Liver (tissue), 9 donors: ENCODE measurements around the gene ADAM29. TPM values are rescaled to one million over a fixed set of nuclear protein-coding genes. Genes with fewer than 3 reads are reported as not detected.

ENCODE experiments used
- DNase-seq: peaks from one replicate; pipeline ENCODE4 v3.0.0-alpha.2; 2017; ENCODE audit warnings: low spot score
- H3K27ac ChIP-seq, 2 donors: one replicate each; pipeline ENCODE4 v1.7.0; 2013; ENCODE audit warnings: inconsistent platforms in 2 of 2, low read length in 2 of 2, control low read depth in 1 of 2, low read depth in 1 of 2, mild to moderate bottlenecking in 1 of 2
- H3K27me3 ChIP-seq, 4 donors: one replicate each; pipeline versions ENCODE4 v1.6.1 to v1.7.0; 2013; ENCODE audit warnings: low read length in 3 of 4, inconsistent platforms in 1 of 4, mild to moderate bottlenecking in 1 of 4, moderate library complexity in 1 of 4; ENCODE audit not compliant: control insufficient read depth in 4 of 4, insufficient read depth in 4 of 4
- H3K36me3 ChIP-seq, 4 donors: one replicate each; pipeline versions ENCODE4 v1.6.1 to v1.7.0; 2013; ENCODE audit warnings: low read length in 3 of 4, mild to moderate bottlenecking in 3 of 4, low read depth in 1 of 4, moderate library complexity in 1 of 4; ENCODE audit not compliant: control insufficient read depth in 4 of 4, insufficient read depth in 3 of 4
- H3K4me1 ChIP-seq, 4 donors: one replicate each; pipeline versions ENCODE4 v1.6.1 to v1.7.0; 2013; ENCODE audit warnings: low read length in 3 of 4, mild to moderate bottlenecking in 3 of 4, moderate library complexity in 1 of 4; ENCODE audit not compliant: control insufficient read depth in 4 of 4, insufficient read depth in 4 of 4
- H3K4me3 ChIP-seq, 3 donors: one replicate each; pipeline versions ENCODE4 v1.6.1 to v1.7.0; 2013; ENCODE audit warnings: low read length in 3 of 3, control low read depth in 1 of 3, low read depth in 1 of 3, mild to moderate bottlenecking in 1 of 3
- H3K9ac ChIP-seq, 2 donors: one replicate each; pipeline ENCODE4 v1.7.0; 2013; ENCODE audit warnings: low read length in 2 of 2, mild to moderate bottlenecking in 2 of 2, moderate library complexity in 2 of 2, control low read depth in 1 of 2, low read depth in 1 of 2
- H3K9me3 ChIP-seq, 4 donors: one replicate each; pipeline versions ENCODE4 v1.6.1 to v1.7.0; 2013; ENCODE audit warnings: low read length in 3 of 4; ENCODE audit not compliant: control insufficient read depth in 4 of 4
- EGR1 ChIP-seq, 2 donors: IDR thresholded peaks; 2 replicates each; pipeline ENCODE4 v1.6.1; 2016 to 2018; ENCODE audit warnings: antibody characterized with exemption in 2 of 2, low read depth in 2 of 2
- FOXA1 ChIP-seq: IDR thresholded peaks from 2 replicates; pipeline ENCODE4 v1.6.1; 2016; ENCODE audit warnings: antibody characterized with exemption
- FOXA2 ChIP-seq: IDR thresholded peaks from 2 replicates; pipeline ENCODE4 v1.6.1; 2016; ENCODE audit warnings: antibody characterized with exemption
- GABPA ChIP-seq, 2 donors: IDR thresholded peaks in 1 of 2; conservative IDR thresholded peaks in 1 of 2; 2 replicates each; pipeline ENCODE4 v1.6.1; 2016; ENCODE audit warnings: antibody characterized with exemption in 2 of 2, mild to moderate bottlenecking in 1 of 2, moderate library complexity in 1 of 2
- HNF4A ChIP-seq, 2 donors: conservative IDR thresholded peaks; 2 replicates each; pipeline ENCODE4 v1.6.1; 2016; ENCODE audit warnings: antibody characterized with exemption in 2 of 2, mild to moderate bottlenecking in 2 of 2
- HNF4G ChIP-seq: IDR thresholded peaks from 2 replicates; pipeline ENCODE4 v1.6.1; 2016; ENCODE audit warnings: antibody characterized with exemption
- NR2F2 ChIP-seq: IDR thresholded peaks from 2 replicates; pipeline ENCODE4 v1.6.1; 2016; ENCODE audit warnings: antibody characterized with exemption
- RXRA ChIP-seq, 2 donors: IDR thresholded peaks; 2 replicates each; pipeline ENCODE4 v1.6.1; 2017 to 2018; ENCODE audit warnings: antibody characterized with exemption in 2 of 2, mild to moderate bottlenecking in 1 of 2
- SP1 ChIP-seq: IDR thresholded peaks from 2 replicates; pipeline ENCODE4 v1.6.1; 2018; ENCODE audit warnings: antibody characterized with exemption, mild to moderate bottlenecking
- TAF1 ChIP-seq: conservative IDR thresholded peaks from 2 replicates; pipeline ENCODE4 v1.6.1; 2016; ENCODE audit warnings: antibody characterized with exemption, mild to moderate bottlenecking
- YY1 ChIP-seq: IDR thresholded peaks from 2 replicates; pipeline ENCODE4 v1.6.1; 2016; ENCODE audit warnings: antibody characterized with exemption, mild to moderate bottlenecking
- WGBS: extraction: QIAGEN DNeasy Blood & Tissue Kit; methylation state at CpG from one replicate; pipeline ENCODE4 v1.1.7; 2013; 5-methylcytosine and 5-hydroxymethylcytosine counted together
- polyA plus RNA-seq, 2 donors: library from polyadenylated mRNA; stranded (reverse) in 1 of 2; unstranded in 1 of 2; fragments of 200-250 nt in 1 of 2; fragments of >200 nt in 1 of 2; fragmentation: Nextera tagmentation in 1 of 2; extraction: Ambion mirVana in 1 of 2; gene quantifications; one replicate each; pipeline versions ENCODE4 v1.2.1 to v1.2.3, GENCODE V29; 2013 to 2015
- total RNA-seq, 2 donors: library from RNA; depleted of rRNA; stranded (reverse); fragments of >200 nt; gene quantifications; one replicate each; pipeline ENCODE4 v1.2.3, GENCODE V29; 2014
- TF ChIP-seq, protein P1 (sequence below): IDR thresholded peaks from 2 replicates; pipeline ENCODE4 v1.6.1; 2016; ENCODE audit warnings: antibody characterized with exemption
- TF ChIP-seq, protein P2 (sequence below): fragments of 150-350 bp; IDR thresholded peaks from 2 replicates; pipeline ENCODE4 v1.5.1; 2017; ENCODE audit warnings: improper control_type of control experiment, low read depth, low read length; ENCODE audit not compliant: missing input control
- TF ChIP-seq, protein P3 (sequence below): IDR thresholded peaks from 2 replicates; pipeline ENCODE4 v1.6.1; 2016; ENCODE audit warnings: antibody characterized with exemption, mild to moderate bottlenecking
- TF ChIP-seq, protein P4 (sequence below): IDR thresholded peaks from 2 replicates; pipeline ENCODE4 v1.6.1; 2016; ENCODE audit warnings: antibody characterized with exemption
- TF ChIP-seq, protein P5 (sequence below): IDR thresholded peaks from 2 replicates; pipeline ENCODE4 v1.6.1; 2016; ENCODE audit warnings: antibody characterized with exemption
- donor health status: healthy.
- donor health status: healthy.
- donor health status: healthy.
- donor health status: healthy.
- donor health status: healthy.

ADAM29 gene
- total and polyA plus RNA-seq, 4 donors, result not detected

DNA sequence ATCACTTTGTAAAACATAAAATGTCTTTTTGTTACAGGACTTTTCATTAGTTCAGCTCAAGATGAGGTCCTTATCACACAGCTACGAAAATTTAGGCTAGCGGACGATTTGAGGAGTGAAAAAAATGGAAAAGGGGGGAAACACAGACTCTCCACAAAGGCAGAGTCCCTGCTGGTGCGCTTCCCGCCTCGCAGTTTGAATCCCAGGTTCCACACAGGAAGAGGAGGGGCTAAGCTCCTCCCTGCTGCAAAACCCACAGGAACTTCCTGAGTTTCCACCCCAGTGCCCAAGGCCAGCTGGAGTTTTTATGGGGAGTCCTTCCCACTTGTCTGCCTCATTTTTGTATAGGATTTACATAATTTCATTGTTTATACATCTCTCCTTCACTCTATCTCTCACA, 11.2 kb downstream of the ADAM29 start:
- no peaks in the 10 kb centered on the region for H3K4me1 ChIP-seq
- WGBS, result 82% methylated on average over 6 of the region's 6 CpGs
- no peaks in the 10 kb centered on the region for H3K36me3 ChIP-seq
- no peaks in the 10 kb centered on the region for H3K27me3 ChIP-seq
- no peak overlapping the region for H3K4me3 ChIP-seq
- no peak for DNase-seq
- peaks cover 0 to 2% (median 0%) of the 10 kb centered on the region in 4 donors for H3K9me3 ChIP-seq
- H3K27ac ChIP-seq, result no peak overlapping the region
- no peak overlapping the region for H3K9ac ChIP-seq
- TF ChIP-seq, protein P1, sequence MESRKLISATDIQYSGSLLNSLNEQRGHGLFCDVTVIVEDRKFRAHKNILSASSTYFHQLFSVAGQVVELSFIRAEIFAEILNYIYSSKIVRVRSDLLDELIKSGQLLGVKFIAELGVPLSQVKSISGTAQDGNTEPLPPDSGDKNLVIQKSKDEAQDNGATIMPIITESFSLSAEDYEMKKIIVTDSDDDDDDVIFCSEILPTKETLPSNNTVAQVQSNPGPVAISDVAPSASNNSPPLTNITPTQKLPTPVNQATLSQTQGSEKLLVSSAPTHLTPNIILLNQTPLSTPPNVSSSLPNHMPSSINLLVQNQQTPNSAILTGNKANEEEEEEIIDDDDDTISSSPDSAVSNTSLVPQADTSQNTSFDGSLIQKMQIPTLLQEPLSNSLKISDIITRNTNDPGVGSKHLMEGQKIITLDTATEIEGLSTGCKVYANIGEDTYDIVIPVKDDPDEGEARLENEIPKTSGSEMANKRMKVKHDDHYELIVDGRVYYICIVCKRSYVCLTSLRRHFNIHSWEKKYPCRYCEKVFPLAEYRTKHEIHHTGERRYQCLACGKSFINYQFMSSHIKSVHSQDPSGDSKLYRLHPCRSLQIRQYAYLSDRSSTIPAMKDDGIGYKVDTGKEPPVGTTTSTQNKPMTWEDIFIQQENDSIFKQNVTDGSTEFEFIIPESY, result no peak

DNA sequence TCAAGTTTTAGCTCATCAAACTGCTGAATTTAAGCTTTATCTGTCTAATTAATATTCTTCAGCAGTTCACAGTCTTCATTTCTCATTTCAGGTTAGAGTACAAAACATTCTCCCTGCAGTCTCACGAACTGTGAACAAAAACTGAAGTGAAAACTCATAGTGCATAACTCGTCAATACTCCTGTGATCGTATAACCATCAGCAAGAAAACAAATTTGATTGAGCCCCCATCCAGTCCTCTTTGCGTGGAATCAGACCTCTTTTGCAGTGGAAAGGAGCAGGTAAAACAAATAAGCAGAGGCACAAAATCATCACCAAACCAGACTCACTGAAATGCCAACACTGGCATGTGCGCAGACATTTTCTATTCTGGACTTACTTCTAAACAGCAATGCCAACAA, 12.7 kb downstream of the ADAM29 start:
- 73% methylated on average over 5 of the region's 5 CpGs for WGBS
- Histone ChIP-seq H3K9ac (no peak overlapping the region), H3K27ac (no peak overlapping the region), H3K36me3 (no peaks in the 10 kb centered on the region), H3K4me3 (no peak overlapping the region), H3K4me1 (no peaks in the 10 kb centered on the region), H3K27me3 (no peaks in the 10 kb centered on the region), H3K9me3 (peaks cover 0 to 2% (median 0%) of the 10 kb centered on the region in 4 donors)
- DNase-seq, result no peak
- TF ChIP-seq YY1, result no peak
- TF ChIP-seq NR2F2, result no peak
- TF ChIP-seq FOXA1, result no peak
- no peak for TF ChIP-seq RXRA (IDR thresholded peaks at IDR 0.05)
- TF ChIP-seq, protein P1, result no peak
- TF ChIP-seq EGR1 (IDR thresholded peaks at IDR 0.05; ENCODE audit: low read depth in 2 of 2), result no peak
- no peak for TF ChIP-seq HNF4A (conservative IDR thresholded peaks at IDR 0.05)
- TF ChIP-seq GABPA (IDR thresholded peaks at IDR 0.05 in 1 of 2, conservative IDR thresholded peaks at IDR 0.05 in 1 of 2), result no peak
- TF ChIP-seq SP1, result no peak

DNA sequence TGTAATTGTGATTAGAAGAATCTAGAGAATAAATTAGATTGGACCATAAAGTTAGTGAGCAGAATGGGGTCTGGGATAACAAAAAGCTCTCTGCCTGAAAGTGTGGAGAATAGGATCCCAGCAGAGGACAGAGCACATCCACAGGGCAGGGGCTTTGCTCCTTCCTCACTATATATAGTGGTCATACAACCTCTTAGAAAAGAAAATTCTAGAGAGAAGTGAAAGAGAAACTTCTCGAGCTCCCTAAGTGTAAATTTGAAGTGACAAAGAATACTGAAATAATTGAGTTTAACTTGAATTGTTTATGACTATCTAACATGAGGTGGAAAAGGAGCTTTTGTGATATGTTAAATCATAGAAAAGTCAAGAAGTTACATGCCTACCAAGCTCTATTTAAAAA, 14.9 kb downstream of the ADAM29 start:
- Histone ChIP-seq H3K9ac (no peak overlapping the region), H3K36me3 (no peaks in the 10 kb centered on the region), H3K27ac (no peak overlapping the region), H3K27me3 (no peaks in the 10 kb centered on the region), H3K4me1 (no peaks in the 10 kb centered on the region), H3K9me3 (peaks cover 0 to 2% (median 0%) of the 10 kb centered on the region in 4 donors), H3K4me3 (no peak overlapping the region)
- TF ChIP-seq TAF1, result no peak
- TF ChIP-seq, protein P2, sequence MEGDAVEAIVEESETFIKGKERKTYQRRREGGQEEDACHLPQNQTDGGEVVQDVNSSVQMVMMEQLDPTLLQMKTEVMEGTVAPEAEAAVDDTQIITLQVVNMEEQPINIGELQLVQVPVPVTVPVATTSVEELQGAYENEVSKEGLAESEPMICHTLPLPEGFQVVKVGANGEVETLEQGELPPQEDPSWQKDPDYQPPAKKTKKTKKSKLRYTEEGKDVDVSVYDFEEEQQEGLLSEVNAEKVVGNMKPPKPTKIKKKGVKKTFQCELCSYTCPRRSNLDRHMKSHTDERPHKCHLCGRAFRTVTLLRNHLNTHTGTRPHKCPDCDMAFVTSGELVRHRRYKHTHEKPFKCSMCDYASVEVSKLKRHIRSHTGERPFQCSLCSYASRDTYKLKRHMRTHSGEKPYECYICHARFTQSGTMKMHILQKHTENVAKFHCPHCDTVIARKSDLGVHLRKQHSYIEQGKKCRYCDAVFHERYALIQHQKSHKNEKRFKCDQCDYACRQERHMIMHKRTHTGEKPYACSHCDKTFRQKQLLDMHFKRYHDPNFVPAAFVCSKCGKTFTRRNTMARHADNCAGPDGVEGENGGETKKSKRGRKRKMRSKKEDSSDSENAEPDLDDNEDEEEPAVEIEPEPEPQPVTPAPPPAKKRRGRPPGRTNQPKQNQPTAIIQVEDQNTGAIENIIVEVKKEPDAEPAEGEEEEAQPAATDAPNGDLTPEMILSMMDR, result no peak
- no peak for TF ChIP-seq GABPA (IDR thresholded peaks at IDR 0.05 in 1 of 2, conservative IDR thresholded peaks at IDR 0.05 in 1 of 2)
- TF ChIP-seq, protein P3, sequence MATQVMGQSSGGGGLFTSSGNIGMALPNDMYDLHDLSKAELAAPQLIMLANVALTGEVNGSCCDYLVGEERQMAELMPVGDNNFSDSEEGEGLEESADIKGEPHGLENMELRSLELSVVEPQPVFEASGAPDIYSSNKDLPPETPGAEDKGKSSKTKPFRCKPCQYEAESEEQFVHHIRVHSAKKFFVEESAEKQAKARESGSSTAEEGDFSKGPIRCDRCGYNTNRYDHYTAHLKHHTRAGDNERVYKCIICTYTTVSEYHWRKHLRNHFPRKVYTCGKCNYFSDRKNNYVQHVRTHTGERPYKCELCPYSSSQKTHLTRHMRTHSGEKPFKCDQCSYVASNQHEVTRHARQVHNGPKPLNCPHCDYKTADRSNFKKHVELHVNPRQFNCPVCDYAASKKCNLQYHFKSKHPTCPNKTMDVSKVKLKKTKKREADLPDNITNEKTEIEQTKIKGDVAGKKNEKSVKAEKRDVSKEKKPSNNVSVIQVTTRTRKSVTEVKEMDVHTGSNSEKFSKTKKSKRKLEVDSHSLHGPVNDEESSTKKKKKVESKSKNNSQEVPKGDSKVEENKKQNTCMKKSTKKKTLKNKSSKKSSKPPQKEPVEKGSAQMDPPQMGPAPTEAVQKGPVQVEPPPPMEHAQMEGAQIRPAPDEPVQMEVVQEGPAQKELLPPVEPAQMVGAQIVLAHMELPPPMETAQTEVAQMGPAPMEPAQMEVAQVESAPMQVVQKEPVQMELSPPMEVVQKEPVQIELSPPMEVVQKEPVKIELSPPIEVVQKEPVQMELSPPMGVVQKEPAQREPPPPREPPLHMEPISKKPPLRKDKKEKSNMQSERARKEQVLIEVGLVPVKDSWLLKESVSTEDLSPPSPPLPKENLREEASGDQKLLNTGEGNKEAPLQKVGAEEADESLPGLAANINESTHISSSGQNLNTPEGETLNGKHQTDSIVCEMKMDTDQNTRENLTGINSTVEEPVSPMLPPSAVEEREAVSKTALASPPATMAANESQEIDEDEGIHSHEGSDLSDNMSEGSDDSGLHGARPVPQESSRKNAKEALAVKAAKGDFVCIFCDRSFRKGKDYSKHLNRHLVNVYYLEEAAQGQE, result no peak
- no peak for TF ChIP-seq RXRA (IDR thresholded peaks at IDR 0.05)
- TF ChIP-seq, protein P1, result no peak
- TF ChIP-seq, protein P4, sequence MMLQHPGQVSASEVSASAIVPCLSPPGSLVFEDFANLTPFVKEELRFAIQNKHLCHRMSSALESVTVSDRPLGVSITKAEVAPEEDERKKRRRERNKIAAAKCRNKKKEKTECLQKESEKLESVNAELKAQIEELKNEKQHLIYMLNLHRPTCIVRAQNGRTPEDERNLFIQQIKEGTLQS, result no peak
- TF ChIP-seq, protein P5, sequence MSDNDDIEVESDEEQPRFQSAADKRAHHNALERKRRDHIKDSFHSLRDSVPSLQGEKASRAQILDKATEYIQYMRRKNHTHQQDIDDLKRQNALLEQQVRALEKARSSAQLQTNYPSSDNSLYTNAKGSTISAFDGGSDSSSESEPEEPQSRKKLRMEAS, result no peak
- TF ChIP-seq FOXA2, result no peak
- TF ChIP-seq EGR1 (IDR thresholded peaks at IDR 0.05; ENCODE audit: low read depth in 2 of 2), result no peak
- TF ChIP-seq HNF4G, result no peak
- no peak for DNase-seq
- 38% methylated on average over 1 of the region's 1 CpG for WGBS
